H1 (cell line): ENCODE results near the gene ROBO2.

ENCODE experiments used
- EGR1 ChIP-seq: IDR thresholded peaks from 2 replicates; pipeline ENCODE4 v1.6.1; 2011; ENCODE audit warnings: low read depth, low read length, borderline replicate concordance
- KDM5A ChIP-seq: fragments of 200-600 bp; IDR thresholded peaks from 2 replicates; pipeline ENCODE4 v1.7.1; 2012; ENCODE audit warnings: mild to moderate bottlenecking, low read length, inconsistent platforms, mixed read lengths
- MAFK ChIP-seq: IDR thresholded peaks from 2 replicates; pipeline ENCODE4 v1.6.1; 2012; ENCODE audit warnings: low read depth, mild to moderate bottlenecking, improper control_type of control experiment, low read length
- POLR2AphosphoS5 ChIP-seq: IDR thresholded peaks from 2 replicates; pipeline ENCODE4 v1.6.1; 2011; ENCODE audit warnings: low read depth, low read length
- TF ChIP-seq, protein P1 (sequence below), 3 experiments: IDR thresholded peaks; 1 replicate in 2 of 3; 2 replicates in 1 of 3; pipeline versions ENCODE4 v1.5.1 to v1.6.1; 2011; ENCODE audit warnings: low read length in 3 of 3, mild to moderate bottlenecking in 3 of 3, inconsistent platforms in 2 of 3, low read depth in 1 of 3, moderate library complexity in 1 of 3; ENCODE audit not compliant: insufficient read depth in 1 of 3; ENCODE audit errors: control extremely low read depth in 1 of 3

DNA sequence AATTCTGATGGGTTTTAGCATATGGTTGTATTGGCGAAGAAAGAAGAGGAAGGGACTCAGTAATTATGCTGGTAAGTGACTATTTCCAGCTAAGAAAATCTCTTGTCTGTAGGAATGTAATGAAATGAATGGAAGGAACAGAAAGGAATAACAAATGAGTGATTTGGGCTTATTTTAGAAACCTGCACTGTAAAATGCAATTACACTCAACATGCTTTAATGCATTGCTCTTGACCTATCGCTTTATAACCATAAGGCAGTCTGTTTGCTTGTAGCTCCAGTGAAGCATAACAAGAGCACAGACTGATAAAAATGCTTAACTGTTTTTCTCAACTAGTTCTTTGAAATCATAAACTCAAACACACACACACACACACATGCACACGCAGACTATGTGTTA lies 549.0 kb downstream of the ROBO2 start:
- TF ChIP-seq MAFK (no peak), EGR1 (no peak), KDM5A (no peak), POLR2AphosphoS5 (no peak)
- TF ChIP-seq, protein P1, sequence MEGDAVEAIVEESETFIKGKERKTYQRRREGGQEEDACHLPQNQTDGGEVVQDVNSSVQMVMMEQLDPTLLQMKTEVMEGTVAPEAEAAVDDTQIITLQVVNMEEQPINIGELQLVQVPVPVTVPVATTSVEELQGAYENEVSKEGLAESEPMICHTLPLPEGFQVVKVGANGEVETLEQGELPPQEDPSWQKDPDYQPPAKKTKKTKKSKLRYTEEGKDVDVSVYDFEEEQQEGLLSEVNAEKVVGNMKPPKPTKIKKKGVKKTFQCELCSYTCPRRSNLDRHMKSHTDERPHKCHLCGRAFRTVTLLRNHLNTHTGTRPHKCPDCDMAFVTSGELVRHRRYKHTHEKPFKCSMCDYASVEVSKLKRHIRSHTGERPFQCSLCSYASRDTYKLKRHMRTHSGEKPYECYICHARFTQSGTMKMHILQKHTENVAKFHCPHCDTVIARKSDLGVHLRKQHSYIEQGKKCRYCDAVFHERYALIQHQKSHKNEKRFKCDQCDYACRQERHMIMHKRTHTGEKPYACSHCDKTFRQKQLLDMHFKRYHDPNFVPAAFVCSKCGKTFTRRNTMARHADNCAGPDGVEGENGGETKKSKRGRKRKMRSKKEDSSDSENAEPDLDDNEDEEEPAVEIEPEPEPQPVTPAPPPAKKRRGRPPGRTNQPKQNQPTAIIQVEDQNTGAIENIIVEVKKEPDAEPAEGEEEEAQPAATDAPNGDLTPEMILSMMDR (IDR thresholded peaks at IDR 0.05; ENCODE audit: control extremely low read depth in 1 of 3, insufficient read depth in 1 of 3, low read depth in 1 of 3, low read length in 3 of 3) = no peak
